NCI-H345 treated with DMSO at 0.1 percent for 48 hours (cell line): ENCODE measurements around the gene NAALADL2.

Experiments used
- DNase-seq: peaks from one replicate; lab custom pipeline; 2025; ENCODE audit not compliant: unreplicated experiment; lab: John Stamatoyannopoulos, UW

The NAALADL2 gene

GRCh38 chr3:175620093-175620492 lies 761.0 kb downstream of the NAALADL2 start:
- DNase-seq, result no peak

GRCh38 chr3:175620532-175620931 lies 761.4 kb downstream of the NAALADL2 start:
- DNase-seq, result no peak

- DNase-seq, result no peak
Measured at GRCh38 chr3:175640958-175641357, 781.8 kb downstream of the NAALADL2 start.

- DNase-seq, result no peak
Measured at GRCh38 chr3:175646865-175647264, 787.7 kb downstream of the NAALADL2 start.

GRCh38 chr3:175648899-175649298 lies 789.8 kb downstream of the NAALADL2 start:
- DNase-seq, result no peak

GRCh38 chr3:175651716-175652115 lies 792.6 kb downstream of the NAALADL2 start:
- DNase-seq, result no peak

- no peak for DNase-seq
Measured at GRCh38 chr3:175655351-175655750, 796.2 kb downstream of the NAALADL2 start.

- no peak for DNase-seq
Measured at GRCh38 chr3:175656461-175656860, 797.3 kb downstream of the NAALADL2 start.

GRCh38 chr3:175659670-175660350 lies 800.7 kb downstream of the NAALADL2 start:
- DNase-seq, result no peak

GRCh38 chr3:175662815-175663214 lies 803.7 kb downstream of the NAALADL2 start:
- DNase-seq, result no peak

- no peak for DNase-seq
Measured at GRCh38 chr3:175664911-175665310, 805.8 kb downstream of the NAALADL2 start.

- DNase-seq, result no peak
Measured at GRCh38 chr3:175668300-175668699, 809.2 kb downstream of the NAALADL2 start.

- no peak for DNase-seq
Measured at GRCh38 chr3:175670557-175670956, 811.4 kb downstream of the NAALADL2 start.

- no peak for DNase-seq
Measured at GRCh38 chr3:175672119-175672689, 813.1 kb downstream of the NAALADL2 start.

- no peak for DNase-seq
Measured at GRCh38 chr3:175679568-175679967, 820.4 kb downstream of the NAALADL2 start.

- DNase-seq, result no peak
Measured at GRCh38 chr3:175692256-175692655, 833.1 kb downstream of the NAALADL2 start.

GRCh38 chr3:175695251-175695650 lies 836.1 kb downstream of the NAALADL2 start:
- no peak for DNase-seq

- no peak for DNase-seq
Measured at GRCh38 chr3:175702956-175703355, 843.8 kb downstream of the NAALADL2 start.

GRCh38 chr3:175704366-175705055 lies 845.4 kb downstream of the NAALADL2 start:
- no peak for DNase-seq

- no peak for DNase-seq
Measured at GRCh38 chr3:175713268-175713667, 854.1 kb downstream of the NAALADL2 start.

GRCh38 chr3:175716446-175716845 lies 857.3 kb downstream of the NAALADL2 start:
- DNase-seq, result no peak

- no peak for DNase-seq
Measured at GRCh38 chr3:175726228-175726627, 867.1 kb downstream of the NAALADL2 start.
